Measurements from ENCODE around the gene MIPEP. TPM values are rescaled to one million over a fixed set of nuclear protein-coding genes. Genes with fewer than 3 reads are reported as not detected.
"Not testable (repeated sequence)": the region's sequence is repeated elsewhere in the genome, so short reads cannot be mapped to it uniquely, and the experiment has no call there.

The MIPEP gene
- total RNA-seq, 4 donors from 2014 or later, result 5.2 to 20.1 (median 17.8) TPM

- H3K4me3 ChIP-seq; H3K4me1 ChIP-seq; intact Hi-C loops (cut with DNase I; ENCODE audit: low total_unique reads); H3K36me3 ChIP-seq; in situ Hi-C loops (cut with MboI; ENCODE audit: low pct_ligation_motif_present in 1 of 4, low pct_unique_long_range_greater_than_20kb in 1 of 4, low sequenced_read_pairs in 3 of 4); DNase-seq; H3K9me3 ChIP-seq: not testable (repeated sequence)
- H3K27ac ChIP-seq, result peak within 1 kb of the TSS in 2 of 4 donors; percentile 5 to 33
- 57 to 63% methylated on average over 3 of the region's 3 CpGs for WGBS, 2 donors (ENCODE audit: low coverage in 1 of 2)
- peaks cover 17% of the 10 kb centered on the region for H3K27me3 ChIP-seq
- peak; percentile 44 to 85 (median 44) for TF ChIP-seq POLR2AphosphoS5 (IDR thresholded peaks at IDR 0.05)
These were observed 8.3 kb upstream of the MIPEP start, which contains the start of gene C1QTNF9B for GRCh38 chr13:23897452-23897919. Gene C1QTNF9B (minus strand): TSS chr13:23897502.

GRCh38 chr13:23894746-23895145 is 5.5 kb upstream of the MIPEP start:
- intact Hi-C loops (cut with DNase I; ENCODE audit: low total_unique reads), result loop anchor here (5.0 kb wide), 1 partner anchor 428 kb away; no protein-coding TSS in a partner anchor
- in situ Hi-C loops (cut with MboI; ENCODE audit: low pct_ligation_motif_present in 1 of 4, low pct_unique_long_range_greater_than_20kb in 1 of 4, low sequenced_read_pairs in 3 of 4), result loop anchor here in 1 of 4 donors (5.0 kb wide), 1 partner anchor 428 kb away; no protein-coding TSS in a partner anchor
- 85% methylated on average over 12 of the region's 12 CpGs; no CpG with 5 or more reads in 1 of the 2 donors for WGBS, 2 donors (ENCODE audit: low coverage in 1 of 2)

GRCh38 chr13:23893791-23894190 is 4.6 kb upstream of the MIPEP start:
- H3K4me3 ChIP-seq, H3K27ac ChIP-seq, H3K9me3 ChIP-seq, H3K4me1 ChIP-seq, H3K27me3 ChIP-seq, H3K36me3 ChIP-seq, DNase-seq: not testable (repeated sequence)
- intact Hi-C loops (cut with DNase I; ENCODE audit: low total_unique reads) (loop anchor here (5.0 kb wide), 1 partner anchor 429 kb away; no protein-coding TSS in a partner anchor), in situ Hi-C loops (cut with MboI; ENCODE audit: low pct_ligation_motif_present in 1 of 4, low pct_unique_long_range_greater_than_20kb in 1 of 4, low sequenced_read_pairs in 3 of 4) (loop anchor here in 1 of 4 donors (5.0 kb wide), 1 partner anchor 429 kb away; no protein-coding TSS in a partner anchor)
- WGBS, 2 donors (ENCODE audit: low coverage in 1 of 2), result 80 to 96% methylated on average over 1 to 4 of the region's 4 CpGs

More at GRCh38 chr13:23894746-23895145, 5.5 kb upstream of the MIPEP start:
- H3K36me3 ChIP-seq, H3K27me3 ChIP-seq, H3K9me3 ChIP-seq, H3K4me1 ChIP-seq, DNase-seq, H3K27ac ChIP-seq, H3K4me3 ChIP-seq: not testable (repeated sequence)

DNA sequence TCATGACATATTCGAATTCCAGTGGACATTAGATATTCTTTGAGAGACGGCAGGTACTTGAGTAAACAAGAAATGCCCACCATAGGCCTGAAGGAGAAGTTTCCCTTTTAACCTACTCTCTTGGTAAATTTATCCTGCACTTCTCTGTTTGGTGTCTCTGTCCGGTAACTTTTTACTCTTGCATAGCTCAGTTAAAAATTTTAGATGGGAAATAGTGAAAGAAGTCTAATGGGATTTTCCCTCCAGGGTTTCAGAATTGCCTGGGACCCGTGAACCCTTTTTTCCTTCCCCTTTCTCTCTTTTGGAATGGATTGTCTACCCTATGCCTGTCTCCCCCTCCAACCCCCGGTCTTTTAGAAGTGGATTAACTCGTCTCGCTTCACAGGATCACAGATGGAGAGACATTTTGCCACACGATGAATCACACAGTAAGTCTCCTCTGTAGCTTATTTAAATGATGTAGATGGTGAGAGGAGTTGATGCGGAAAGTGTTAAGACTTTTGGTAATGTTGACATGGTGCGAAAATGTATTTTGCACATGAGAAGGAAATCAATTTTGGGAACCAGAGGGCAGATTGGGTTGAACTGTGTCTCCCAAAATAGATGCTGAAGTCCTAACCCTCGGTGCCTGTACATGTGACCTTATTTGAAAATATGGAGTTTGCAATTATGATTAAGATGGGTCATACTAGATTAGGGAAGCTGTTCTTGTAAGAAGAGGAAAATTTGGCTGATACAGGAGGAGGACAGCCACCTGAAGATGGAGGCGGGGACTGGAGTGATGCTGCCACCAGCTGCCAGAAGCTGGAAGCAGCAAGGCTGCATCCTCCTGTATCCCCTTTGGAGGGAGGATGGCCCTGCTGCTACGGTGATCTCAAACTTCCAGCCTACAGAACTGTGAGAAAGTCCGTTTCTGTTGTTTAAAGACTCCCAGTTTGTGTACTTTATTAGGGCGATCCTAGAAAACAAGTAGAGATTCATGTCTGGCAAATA is 711 bp upstream of the MIPEP start:
- WGBS, 2 donors (ENCODE audit: low coverage in 1 of 2), result 33% methylated on average over 10 to 15 of the region's 15 CpGs
- intact Hi-C loops (cut with DNase I; ENCODE audit: low total_unique reads), result loop anchor here (5.0 kb wide), 1 partner anchor 432 kb away; no protein-coding TSS in a partner anchor
- no peak for DNase-seq
- Histone ChIP-seq H3K9me3 (no peaks in the 10 kb centered on the region), H3K36me3 (no peaks in the 10 kb centered on the region), H3K4me3 (peak overlapping the region in 3 of 4 donors; percentile 82 to 95 (median 91)), H3K4me1 (peaks cover 13 to 17% (median 14%) of the 10 kb centered on the region in 4 donors), H3K27ac (peak overlapping the region; percentile 89 to 96 (median 94)), H3K27me3 (no peaks in the 10 kb centered on the region)
- TF ChIP-seq POLR2AphosphoS5 (IDR thresholded peaks at IDR 0.05) (no peak), EP300 (IDR thresholded peaks at IDR 0.05; ENCODE audit: low read depth) (no peak), POLR2A (IDR thresholded peaks at IDR 0.05) (no peak), CTCF (IDR thresholded peaks at IDR 0.05) (no peak)
- in situ Hi-C loops (cut with MboI; ENCODE audit: low pct_ligation_motif_present in 1 of 4, low pct_unique_long_range_greater_than_20kb in 1 of 4, low sequenced_read_pairs in 3 of 4), result loop anchor here in 1 of 4 donors (5.0 kb wide), 1 partner anchor 432 kb away; no protein-coding TSS in a partner anchor

DNA sequence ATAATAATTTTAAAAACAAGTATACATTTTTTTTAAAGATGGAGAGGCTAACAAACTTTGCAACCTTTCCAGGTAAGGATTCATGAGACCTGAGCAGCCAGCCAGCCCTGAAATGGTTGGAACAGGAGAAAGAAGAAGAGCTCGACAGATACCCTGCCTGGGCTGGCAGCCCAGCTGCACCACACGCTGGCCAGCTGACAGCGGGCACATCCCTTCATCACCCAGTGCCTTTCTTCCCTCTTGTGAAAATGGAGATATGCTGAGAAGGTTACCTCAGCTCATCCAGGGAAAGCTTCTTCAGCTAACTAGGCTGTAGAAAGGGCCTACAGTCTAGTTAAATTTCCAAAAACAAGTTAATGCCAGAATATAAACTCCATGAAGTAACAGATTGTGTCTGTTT is 4.8 kb downstream of the MIPEP start:
- DNase-seq; H3K27ac ChIP-seq; H3K36me3 ChIP-seq; H3K9me3 ChIP-seq; H3K27me3 ChIP-seq; H3K4me3 ChIP-seq; intact Hi-C loops (cut with DNase I; ENCODE audit: low total_unique reads); in situ Hi-C loops (cut with MboI; ENCODE audit: low pct_ligation_motif_present in 1 of 4, low pct_unique_long_range_greater_than_20kb in 1 of 4, low sequenced_read_pairs in 3 of 4): not testable (repeated sequence)
- peaks cover 9 to 11% (median 10%) of the 10 kb centered on the region in 4 donors for H3K4me1 ChIP-seq
- 97 to 100% methylated on average over 1 to 3 of the region's 3 CpGs for WGBS, 2 donors (ENCODE audit: low coverage in 1 of 2)

GRCh38 chr13:23883255-23883654 is 5.9 kb downstream of the MIPEP start:
- H3K4me1 ChIP-seq, result peaks cover 6 to 8% (median 7%) of the 10 kb centered on the region in 4 donors
- no peak overlapping the region for H3K27ac ChIP-seq
- H3K36me3 ChIP-seq, result peaks cover 0 to 10% (median 3%) of the 10 kb centered on the region in 4 donors
- intact Hi-C loops (cut with DNase I; ENCODE audit: low total_unique reads), result no loop called here
- H3K27me3 ChIP-seq, result no peaks in the 10 kb centered on the region
- in situ Hi-C loops (cut with MboI; ENCODE audit: low pct_ligation_motif_present in 1 of 4, low pct_unique_long_range_greater_than_20kb in 1 of 4, low sequenced_read_pairs in 3 of 4), result no loop called here
- H3K9me3 ChIP-seq, result no peaks in the 10 kb centered on the region
- 92 to 94% methylated on average over 4 of the region's 4 CpGs for WGBS, 2 donors (ENCODE audit: low coverage in 1 of 2)
- DNase-seq, result no peak
- no peak for TF ChIP-seq POLR2AphosphoS5 (IDR thresholded peaks at IDR 0.05)
- TF ChIP-seq POLR2A (IDR thresholded peaks at IDR 0.05), result no peak
- TF ChIP-seq EP300 (IDR thresholded peaks at IDR 0.05; ENCODE audit: low read depth), result no peak
- no peak for TF ChIP-seq CTCF (IDR thresholded peaks at IDR 0.05)
- H3K4me3 ChIP-seq, result no peak overlapping the region

DNA sequence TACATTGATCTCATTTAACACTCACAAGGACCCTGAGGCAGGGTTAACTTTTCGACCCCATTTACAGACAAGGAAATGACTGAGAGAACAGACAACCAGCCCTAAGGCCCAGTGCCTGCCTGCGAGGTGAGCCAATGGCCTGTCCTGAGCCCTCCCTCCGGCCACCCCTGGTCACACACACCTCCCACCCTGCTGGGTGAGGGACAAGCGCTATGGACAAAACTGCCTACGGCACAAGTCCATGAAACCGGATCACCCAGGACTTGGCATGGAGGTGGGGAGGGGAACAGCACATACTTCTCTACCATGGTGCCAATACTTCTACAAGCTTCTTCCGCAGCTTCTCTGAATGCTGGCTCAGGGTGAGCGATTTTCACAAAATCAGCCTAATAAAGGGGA is 7.8 kb downstream of the MIPEP start:
- H3K27ac ChIP-seq; H3K9me3 ChIP-seq; in situ Hi-C loops (cut with MboI; ENCODE audit: low pct_ligation_motif_present in 1 of 4, low pct_unique_long_range_greater_than_20kb in 1 of 4, low sequenced_read_pairs in 3 of 4); intact Hi-C loops (cut with DNase I; ENCODE audit: low total_unique reads); H3K4me3 ChIP-seq; DNase-seq; H3K27me3 ChIP-seq; H3K4me1 ChIP-seq: not testable (repeated sequence)
- WGBS, 2 donors (ENCODE audit: low coverage in 1 of 2), result 92 to 100% methylated on average over 1 to 8 of the region's 8 CpGs
- peaks cover 0 to 15% (median 3%) of the 10 kb centered on the region in 4 donors for H3K36me3 ChIP-seq

All from transverse colon (tissue), 4 donors.